OCI-M2 (cell line): Measurements from ENCODE around the gene PEBP1.
"Not testable (repeated sequence)": the region's sequence is repeated elsewhere in the genome, so short reads cannot be mapped to it uniquely, and the experiment has no call there.

Source experiments
- DNase-seq: peaks from one replicate; lab custom pipeline; 2025; ENCODE audit not compliant: unreplicated experiment; lab: John Stamatoyannopoulos, UW

PEBP1 gene

DNA sequence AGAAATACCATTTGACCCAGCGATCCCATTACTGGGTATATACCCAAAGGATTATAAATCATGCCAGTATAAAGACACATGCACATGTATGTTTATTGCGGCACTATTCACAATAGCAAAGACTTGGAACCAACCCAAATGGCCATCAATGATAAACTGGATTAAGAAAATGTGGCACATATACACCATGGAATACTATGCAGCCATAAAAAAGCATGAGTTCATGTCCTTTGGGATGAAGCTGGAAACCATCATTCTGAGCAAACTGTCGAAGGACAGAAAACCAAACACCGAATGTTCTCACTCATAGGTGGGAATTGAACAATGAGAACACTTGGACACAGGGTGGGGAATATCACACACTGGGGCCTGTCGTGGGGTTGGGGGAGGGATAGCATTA is 6.5 kb upstream of the PEBP1 start:
- DNase-seq, result not testable (repeated sequence)

DNA sequence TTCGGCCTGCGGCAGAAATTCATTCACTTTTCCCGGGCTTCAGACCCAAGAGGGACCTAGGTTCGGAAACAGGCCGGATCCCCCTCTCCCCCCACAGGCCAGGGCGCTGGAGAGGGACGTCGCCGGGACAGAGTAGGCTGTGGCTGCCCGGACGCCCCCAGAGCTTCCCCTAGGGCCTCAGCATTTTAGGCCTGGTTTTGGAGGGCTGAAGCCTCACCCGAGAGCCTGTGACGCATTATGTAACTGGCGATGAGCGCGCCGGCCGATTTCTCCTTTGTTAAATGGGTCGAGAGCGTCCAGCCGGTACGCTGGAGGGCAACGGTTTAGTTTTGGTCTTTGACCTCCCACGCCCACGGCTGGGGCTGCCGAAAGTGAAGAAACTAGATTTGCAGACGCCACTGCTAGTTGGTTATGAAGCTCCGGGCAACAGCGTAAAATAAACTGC is 657 bp downstream of the PEBP1 start:
- DNase-seq, result no peak

DNA sequence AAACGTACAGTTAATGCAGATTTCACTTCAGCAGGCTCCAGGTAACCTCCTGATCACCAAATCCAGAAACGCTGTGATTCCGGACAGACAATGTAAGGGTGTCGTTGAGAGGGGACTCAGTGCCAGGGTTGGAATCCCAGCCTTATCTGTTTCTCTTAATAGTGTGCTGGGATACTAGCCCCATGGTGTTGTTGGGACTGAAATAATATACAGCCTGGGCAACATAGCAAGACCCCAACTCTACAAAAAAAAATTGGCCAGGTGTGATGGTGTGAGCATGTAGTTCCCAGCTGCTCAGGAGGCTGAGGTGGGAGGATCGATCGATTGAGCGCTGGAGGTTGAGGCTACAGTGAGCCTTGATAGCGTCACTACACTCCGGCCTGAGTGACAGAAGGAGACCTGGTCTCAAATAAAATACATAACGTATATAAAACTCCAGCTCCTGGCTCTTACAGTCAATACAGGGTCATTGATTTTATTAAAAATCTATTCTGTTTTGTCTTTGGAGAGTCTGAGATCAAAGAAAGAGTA is 1.3 kb downstream of the PEBP1 start:
- no peak for DNase-seq

DNA sequence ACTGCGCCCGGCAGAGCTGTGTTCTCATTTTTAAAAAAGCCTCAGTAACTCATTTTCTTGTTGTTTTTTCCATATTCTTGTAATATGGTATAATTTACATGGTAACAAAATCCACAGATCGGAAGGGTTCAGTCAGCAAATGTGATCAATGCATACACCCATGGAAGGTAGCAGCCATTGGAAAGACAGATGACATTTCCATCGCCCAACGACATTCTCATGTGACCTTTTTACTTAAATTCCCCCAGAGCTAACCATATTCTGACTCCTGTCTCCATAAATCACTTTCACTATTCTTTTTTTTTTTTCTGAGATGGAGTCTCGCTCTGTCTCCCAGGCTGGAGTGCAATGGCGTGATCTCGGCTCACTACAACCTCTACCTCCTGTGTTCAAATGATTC is 4.9 kb downstream of the PEBP1 start:
- no peak for DNase-seq

DNA sequence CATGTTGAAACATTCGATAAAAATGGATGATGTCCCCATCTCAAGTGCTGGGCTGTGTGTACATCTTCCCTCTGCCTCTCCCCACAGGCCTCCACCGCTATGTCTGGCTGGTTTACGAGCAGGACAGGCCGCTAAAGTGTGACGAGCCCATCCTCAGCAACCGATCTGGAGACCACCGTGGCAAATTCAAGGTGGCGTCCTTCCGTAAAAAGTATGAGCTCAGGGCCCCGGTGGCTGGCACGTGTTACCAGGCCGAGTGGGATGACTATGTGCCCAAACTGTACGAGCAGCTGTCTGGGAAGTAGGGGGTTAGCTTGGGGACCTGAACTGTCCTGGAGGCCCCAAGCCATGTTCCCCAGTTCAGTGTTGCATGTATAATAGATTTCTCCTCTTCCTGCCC is 8.6 kb downstream of the PEBP1 start:
- no peak for DNase-seq

DNA sequence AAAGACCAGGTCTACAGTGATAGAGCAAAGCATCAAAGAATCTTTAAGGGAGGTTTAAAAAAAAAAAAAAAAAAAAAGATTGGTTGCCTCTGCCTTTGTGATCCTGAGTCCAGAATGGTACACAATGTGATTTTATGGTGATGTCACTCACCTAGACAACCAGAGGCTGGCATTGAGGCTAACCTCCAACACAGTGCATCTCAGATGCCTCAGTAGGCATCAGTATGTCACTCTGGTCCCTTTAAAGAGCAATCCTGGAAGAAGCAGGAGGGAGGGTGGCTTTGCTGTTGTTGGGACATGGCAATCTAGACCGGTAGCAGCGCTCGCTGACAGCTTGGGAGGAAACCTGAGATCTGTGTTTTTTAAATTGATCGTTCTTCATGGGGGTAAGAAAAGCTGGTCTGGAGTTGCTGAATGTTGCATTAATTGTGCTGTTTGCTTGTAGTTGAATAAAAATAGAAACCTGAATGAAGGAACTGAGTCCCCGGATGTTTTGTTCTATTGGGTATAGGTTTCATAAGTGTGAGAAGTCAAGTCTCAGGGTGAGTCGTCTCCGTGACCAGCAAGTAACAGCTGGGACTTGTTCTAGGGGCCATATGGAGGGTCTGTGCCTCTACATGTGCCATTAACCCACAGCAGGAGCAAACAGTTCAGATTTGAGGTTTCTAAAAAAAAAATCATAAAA is 9.3 kb downstream of the PEBP1 start:
- DNase-seq, result no peak

DNA sequence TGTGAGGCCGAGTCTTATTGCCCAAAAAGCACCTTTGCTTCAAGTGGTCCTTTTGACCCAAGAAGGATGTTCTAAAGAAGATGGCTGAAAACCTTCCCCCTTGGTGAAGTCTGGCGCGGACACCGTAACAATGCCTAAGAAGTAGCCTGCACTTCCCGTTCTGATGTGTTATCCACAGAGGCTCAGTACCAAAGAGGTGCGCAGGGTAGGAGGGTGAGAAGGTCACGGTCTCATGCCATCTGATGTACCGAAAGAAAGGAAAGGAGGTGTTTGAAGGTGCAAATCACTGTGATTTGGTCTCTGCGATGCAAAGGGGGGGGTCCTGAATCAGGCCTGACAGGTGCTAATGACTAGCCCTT is 9.9 kb downstream of the PEBP1 start:
- DNase-seq, result no peak

DNA sequence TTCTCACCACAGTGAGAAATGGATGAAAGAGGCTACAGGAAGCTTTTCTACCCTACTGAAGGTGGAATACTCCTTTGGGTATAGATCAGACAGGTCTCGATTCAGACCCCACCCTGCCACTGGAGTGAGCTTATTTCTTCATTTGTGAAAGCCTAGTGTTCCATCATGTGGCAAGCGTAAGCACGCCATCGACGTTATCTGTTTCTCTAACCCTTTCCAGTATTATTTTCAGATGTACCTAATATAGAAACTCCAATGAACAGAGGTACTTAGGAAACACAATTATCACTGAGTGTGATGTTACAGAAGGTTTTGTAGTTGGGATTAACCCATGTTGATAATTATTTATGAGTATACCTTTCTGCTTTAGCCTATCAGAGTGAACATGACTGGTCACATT is 12.4 kb downstream of the PEBP1 start:
- no peak for DNase-seq

DNA sequence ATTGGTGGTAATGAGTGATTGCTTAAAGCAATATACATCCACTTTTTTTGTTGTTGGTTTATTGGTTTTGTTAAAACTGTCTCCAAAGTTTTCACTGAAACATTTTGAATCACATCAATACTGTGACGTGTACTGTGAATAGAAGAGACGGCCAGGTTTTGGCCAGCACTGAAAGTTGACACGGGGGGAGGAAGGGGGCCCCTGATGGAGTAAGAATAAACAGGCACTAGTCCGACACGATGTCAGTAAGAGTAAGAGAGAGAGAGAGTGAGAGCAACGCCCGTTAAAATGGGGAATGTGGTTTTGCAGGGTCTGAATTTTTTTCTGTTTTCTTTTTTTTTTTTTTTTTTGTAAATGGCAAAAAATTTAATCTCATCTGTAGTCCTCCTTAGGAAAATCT is 14.7 kb downstream of the PEBP1 start:
- no peak for DNase-seq

DNA sequence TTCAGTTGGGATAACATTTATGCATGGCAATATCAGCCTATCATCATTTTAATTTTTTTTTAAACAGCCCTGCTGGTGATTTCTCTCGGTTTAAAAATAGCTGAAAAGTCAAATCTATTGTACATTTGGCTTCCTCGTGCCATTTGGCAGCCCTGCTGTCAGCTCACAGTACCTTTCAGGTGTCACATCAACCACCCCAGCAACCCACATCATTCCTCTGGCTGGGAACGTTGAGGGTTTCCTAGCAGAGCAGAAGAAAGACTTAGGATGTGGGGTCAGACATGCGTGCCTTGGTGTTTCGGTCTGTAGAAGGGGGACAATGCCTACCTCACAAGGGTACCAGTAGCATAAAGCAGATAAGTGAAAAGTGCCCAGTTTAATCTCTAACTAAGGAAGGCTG is 15.8 kb downstream of the PEBP1 start:
- no peak for DNase-seq

DNA sequence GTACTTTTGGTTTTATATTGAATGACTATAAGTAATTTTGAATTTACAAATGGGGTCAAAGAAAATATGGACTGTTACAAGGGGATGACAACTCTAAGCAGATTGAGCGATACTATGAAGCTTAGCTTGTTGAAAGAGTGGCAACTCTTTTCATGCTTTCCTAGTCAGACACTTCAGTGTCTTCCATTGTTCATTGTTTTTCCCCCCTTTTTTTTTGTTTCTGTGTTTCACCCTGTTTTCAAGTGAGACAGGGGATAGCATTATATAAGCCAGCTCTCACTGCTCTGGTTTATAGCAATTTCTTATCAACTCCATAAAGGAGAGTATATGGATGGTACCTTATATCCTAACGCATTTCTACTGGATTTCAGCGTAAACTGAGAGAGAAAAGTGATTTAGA is 24.6 kb downstream of the PEBP1 start:
- no peak for DNase-seq

DNA sequence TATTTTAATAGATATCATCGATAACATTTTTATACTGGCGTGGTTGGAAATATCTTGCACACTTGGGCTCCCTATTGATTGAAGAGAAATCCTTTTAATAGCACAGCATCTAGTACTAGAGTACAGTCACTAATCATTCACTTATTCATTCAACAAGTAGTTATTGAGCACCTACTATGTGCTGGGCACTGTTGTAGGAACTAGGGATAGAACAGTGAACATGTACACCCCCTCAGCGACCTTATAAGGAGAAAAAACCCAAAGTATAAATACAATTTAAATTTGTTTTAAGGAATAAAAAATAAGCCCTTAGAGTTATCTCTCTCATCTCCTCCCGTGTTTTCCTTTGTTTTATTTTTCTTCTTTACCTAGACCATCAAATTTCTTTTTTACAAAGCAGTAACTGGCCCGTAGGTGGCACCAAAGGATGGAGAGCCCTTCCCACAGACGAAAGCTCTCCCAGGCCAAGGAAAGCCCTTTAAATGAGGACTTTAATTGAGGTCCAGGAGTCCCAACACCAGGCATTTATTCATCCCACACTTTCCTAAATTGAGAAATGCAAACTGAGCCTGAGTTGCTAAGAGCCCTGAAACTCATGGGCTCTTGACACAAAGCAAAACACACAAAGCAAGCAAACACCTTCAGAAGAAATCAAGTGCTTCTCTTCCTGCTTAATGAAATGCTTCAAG is 29.0 kb downstream of the PEBP1 start:
- no peak for DNase-seq

DNA sequence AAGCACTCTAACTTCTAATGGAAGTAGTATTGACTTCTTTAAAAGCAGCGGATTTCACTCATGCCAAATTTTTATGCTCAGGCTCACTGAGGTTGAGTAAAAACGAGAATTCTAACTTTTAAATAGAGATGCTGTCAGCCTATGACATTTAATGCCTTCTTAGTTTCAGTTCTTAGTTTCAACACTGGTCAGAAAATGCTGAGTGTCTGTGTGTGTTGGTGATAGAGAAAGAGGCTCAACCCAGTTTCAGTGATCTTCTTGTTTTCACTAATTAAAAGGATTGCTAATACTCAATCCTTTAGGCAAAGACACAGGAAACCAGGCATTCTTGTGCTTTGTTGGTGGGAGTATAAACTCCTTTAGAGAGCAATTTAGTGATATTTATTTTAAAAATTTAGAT is 31.0 kb downstream of the PEBP1 start:
- no peak for DNase-seq

DNA sequence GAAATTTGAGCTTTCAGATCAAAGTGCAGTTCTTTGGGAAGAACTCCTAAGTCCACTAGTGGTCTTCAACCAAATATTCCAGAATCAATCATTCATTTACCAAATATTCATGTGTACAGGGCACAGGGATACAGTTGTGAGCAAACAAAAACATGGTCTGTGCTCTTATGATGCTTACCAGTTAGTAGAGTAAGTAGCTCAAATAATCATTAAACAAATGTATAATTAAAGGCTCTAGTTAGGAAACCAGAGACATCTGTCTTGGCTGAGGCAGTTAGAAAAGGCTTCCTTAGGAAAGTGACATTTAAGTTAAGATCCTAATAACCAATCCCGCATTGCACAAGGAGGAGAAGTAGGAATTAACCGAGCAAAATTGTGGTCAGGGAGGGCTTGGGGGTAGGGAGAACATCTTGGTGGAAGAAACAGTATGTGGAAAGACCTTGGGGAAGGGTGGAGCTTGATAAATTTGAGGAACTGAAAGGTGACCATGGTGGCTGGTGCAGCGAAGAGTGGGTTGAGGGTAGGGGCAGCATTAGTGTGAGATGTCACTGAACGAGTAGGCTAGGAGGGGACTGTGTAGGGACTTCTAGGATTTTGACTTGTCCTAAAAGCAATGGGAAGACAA is 40.0 kb downstream of the PEBP1 start:
- DNase-seq, result no peak

DNA sequence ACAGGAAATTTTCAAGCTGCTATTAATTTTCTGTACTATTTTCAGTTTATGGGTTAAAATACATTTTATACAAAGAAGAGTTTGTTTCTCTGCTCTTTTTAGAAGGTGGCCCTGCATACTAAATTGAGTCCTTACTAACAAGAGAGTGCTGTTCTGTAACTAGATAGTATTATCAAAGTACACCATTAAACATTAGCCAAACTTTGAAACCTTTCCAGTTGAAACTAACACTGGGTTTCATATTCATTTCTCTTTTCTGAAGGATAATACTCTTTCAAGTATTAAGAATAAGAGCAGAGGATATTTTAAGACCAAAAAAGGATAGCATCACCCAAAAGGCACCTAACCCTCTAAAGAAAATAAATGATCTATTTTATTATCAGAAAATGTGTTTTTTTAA is 47.2 kb downstream of the PEBP1 start:
- no peak for DNase-seq

DNA sequence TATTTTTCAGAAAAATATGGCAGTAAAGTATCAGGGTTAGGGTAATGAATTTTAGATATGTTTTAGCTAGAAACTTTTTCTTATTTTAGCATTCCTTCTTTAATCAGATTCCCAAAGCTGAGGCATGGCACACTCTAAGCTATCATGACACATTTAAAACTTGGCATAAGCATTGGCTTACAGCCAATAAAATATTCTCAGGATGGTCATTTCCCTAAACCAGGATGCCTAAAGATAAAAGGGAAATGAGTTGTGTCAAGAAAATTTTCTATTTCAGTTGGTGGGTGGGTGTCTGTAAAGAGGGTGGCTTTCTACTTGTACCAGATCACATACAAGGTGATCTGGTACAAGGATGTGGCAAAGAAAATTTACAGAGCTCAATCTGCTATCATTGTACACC is 47.8 kb downstream of the PEBP1 start:
- DNase-seq, result no peak

DNA sequence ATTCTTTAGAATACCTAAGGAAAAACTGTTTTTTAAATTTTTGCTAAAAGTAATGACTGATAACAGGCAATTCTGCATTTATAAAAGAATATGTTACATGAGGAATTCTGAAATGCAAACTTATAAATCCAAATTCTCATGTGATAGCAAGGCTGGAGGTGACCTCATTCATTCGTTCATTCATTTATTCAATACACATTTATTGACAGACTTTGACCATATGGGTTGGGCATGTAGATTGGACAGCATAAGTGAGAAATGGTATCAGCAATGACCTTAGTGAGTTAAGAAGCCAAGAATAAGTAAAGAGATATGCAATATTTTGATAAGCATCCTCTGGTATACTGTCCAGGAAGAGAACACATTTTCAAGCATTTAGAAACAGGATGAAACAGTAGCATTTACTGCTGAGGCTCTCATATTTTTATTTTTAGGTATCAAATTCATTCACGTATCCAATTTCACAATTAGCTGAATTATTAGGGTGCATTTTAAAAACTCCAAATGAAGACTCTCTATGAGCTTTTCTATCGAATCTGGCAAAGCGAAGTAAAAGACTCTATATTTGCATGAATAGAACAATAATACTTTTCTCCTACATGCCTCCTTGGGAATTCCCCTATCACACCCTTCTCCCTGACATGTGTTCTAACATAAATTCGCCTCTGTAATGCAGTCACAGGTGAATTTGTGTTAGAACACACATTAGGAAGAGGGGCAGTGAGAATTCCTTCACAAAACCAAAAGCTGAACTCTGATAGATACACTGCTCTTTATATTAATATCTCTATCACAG is 49.9 kb downstream of the PEBP1 start:
- DNase-seq, result no peak

DNA sequence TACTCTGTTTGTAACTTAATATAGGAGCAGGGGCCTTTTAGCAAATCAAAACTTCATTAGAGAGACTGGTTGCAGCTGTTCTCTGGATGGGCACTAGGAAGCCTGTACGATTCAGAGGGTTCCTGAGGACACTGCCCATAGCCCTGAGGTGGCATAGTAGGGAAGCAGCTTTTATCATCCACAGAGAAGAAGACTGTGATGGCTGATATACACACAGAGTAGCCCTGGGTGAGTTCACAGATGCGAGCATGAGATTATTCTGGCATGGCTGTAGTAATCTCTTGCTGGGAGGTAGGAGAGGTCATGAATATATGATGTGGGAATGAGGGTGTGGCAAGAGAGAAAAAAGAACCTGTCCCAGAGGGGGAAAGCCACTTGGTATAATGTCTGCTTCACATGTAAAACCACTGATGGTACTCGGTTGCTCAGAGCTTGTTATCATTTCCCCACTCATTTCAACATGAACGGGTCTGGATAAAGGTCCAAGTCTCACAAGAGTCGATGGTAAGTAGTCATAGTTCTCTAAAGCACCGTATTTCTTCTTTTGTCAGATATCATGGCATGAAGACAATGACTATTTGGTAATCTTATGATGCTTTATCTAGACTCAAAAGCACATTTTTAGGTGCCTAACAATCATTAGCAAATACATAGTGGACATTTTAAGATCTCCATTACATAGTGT is 52.0 kb downstream of the PEBP1 start:
- DNase-seq, result no peak

DNA sequence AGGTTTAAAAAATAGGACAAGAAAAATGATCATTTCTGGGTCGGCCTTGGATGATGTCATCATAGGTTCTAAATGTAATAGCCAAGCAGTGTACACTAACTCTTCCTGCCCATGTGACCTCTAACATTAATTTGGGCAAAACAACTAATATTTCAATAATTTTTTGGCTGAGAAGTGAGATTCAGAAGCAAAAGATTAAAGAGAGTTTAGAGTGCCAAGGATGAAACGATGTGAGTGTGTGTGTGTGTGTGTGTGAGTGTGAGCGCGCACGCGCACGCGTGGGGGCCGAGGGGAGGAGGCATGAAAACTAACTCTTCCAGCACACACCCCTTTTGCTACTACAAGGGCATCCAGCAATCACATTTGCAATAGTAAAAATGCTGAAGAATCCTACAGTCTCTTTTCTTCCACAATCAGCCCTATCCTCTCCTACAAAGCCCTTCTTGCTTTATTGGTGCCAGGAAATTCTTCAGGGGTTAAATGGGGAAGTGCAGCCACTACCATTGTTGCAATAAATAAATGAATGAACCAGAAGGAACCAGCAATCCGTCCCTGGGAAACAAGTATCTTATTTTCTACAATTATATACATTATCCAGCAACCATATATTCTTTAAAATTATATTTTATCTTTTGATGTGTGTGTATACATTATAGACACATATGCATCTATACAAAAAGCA is 52.9 kb downstream of the PEBP1 start:
- no peak for DNase-seq

DNA sequence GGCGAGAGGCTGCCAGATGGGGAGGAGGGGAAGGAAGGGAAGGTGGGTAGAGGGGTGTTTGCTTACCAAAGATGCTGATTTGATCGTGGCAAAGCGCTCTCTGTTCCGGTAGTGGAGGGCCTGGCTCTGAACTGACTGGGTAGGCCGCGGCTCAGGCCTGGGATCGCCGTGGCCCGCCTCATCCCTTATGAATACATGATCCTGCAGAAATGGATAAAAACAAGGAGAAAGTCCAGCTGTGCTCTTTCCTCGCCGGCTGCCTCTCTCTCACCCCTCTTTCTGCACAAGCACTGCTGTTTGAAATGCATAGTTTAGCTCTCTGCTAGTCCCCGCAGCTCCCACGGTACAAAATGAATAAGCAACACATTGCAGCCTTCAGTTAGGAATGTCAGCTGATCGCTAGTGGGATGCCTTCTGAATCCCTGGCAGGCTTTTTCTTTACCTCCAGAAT is 53.8 kb downstream of the PEBP1 start:
- DNase-seq, result no peak
